Left ventricle myocardium inferior (tissue), 1 donor: ENCODE results near the gene PRKCZ. TPM values are rescaled to one million over a fixed set of nuclear protein-coding genes. Genes with fewer than 3 reads are reported as not detected.

Experiments used
- DNase-seq: peaks from one replicate; pipeline ENCODE4 v3.0.0-alpha.2; 2020
- H3K27ac ChIP-seq: fragments of 200-600 bp; replicated peaks from 2 replicates; pipeline ENCODE4 v1.8.0; 2021
- H3K27me3 ChIP-seq: fragments of 200-600 bp; 2 replicates; pipeline ENCODE4 v1.8.0; 2021; ENCODE audit warnings: low read depth
- H3K36me3 ChIP-seq: fragments of 200-600 bp; 2 replicates; pipeline ENCODE4 v1.8.0; 2021
- H3K4me1 ChIP-seq: fragments of 200-600 bp; 2 replicates; pipeline ENCODE4 v1.8.0; 2021
- H3K4me3 ChIP-seq: fragments of 200-600 bp; 2 replicates; pipeline ENCODE4 v1.8.0; 2021; ENCODE audit warnings: mild to moderate bottlenecking, moderate library complexity
- H3K9me3 ChIP-seq: fragments of 200-600 bp; replicated peaks from 2 replicates; pipeline ENCODE4 v1.8.0; 2021
- CTCF ChIP-seq: fragments of 200-600 bp; IDR thresholded peaks from 2 replicates; pipeline ENCODE4 v1.8.0; 2021; ENCODE audit warnings: antibody characterized with exemption, mild to moderate bottlenecking, borderline replicate concordance
- intact Hi-C: fragments of 100-400 bp; cut with micrococcal nuclease; formaldehyde crosslinking; loops from one replicate; pipeline ENCODE4 v1.11.0; 2022
- total RNA-seq: library from RNA; stranded (reverse); fragmentation: NEBNext Ultra II Directional; extraction: Animal tissue kit (Norgen Biotek cat#: 25700); gene quantifications from one replicate; pipeline ENCODE4 v1.2.1, GENCODE V29; 2021
- donor health status: DM: no; HTN: yes; CAD: no; lungs with severe emphysema.

The PRKCZ gene
- total RNA-seq, 1 donor from 2014 or later: 19.1 TPM

- Histone ChIP-seq H3K27me3 (no peaks in the 10 kb centered on the region), H3K36me3 (no peaks in the 10 kb centered on the region), H3K9me3 (no peaks in the 10 kb centered on the region), H3K27ac (peak overlapping the region; percentile 92), H3K4me1 (peaks cover 83% of the 10 kb centered on the region), H3K4me3 (no peak overlapping the region)
- no peak for TF ChIP-seq CTCF
- no peak for DNase-seq
- intact Hi-C loops: no loop called here
These were observed 160.0 kb downstream of the PRKCZ start for GRCh38 chr1:2210084-2210653.

GRCh38 chr1:2210786-2211185 is 160.6 kb downstream of the PRKCZ start:
- intact Hi-C loops: no loop called here
- no peak for DNase-seq
- no peak for TF ChIP-seq CTCF
- Histone ChIP-seq H3K4me3 (no peak overlapping the region), H3K4me1 (peaks cover 79% of the 10 kb centered on the region), H3K9me3 (no peaks in the 10 kb centered on the region), H3K27ac (peak overlapping the region; percentile 25), H3K27me3 (no peaks in the 10 kb centered on the region), H3K36me3 (no peaks in the 10 kb centered on the region)

- Histone ChIP-seq H3K9me3 (no peaks in the 10 kb centered on the region), H3K4me3 (peak overlapping the region; percentile 53), H3K27me3 (no peaks in the 10 kb centered on the region), H3K4me1 (peaks cover 65% of the 10 kb centered on the region), H3K36me3 (no peaks in the 10 kb centered on the region), H3K27ac (peak overlapping the region; percentile 99)
- peak; percentile 38 for DNase-seq
- intact Hi-C loops: no loop called here
- no peak for TF ChIP-seq CTCF
These were observed 162.0 kb downstream of the PRKCZ start for GRCh38 chr1:2212274-2212531.

DNA sequence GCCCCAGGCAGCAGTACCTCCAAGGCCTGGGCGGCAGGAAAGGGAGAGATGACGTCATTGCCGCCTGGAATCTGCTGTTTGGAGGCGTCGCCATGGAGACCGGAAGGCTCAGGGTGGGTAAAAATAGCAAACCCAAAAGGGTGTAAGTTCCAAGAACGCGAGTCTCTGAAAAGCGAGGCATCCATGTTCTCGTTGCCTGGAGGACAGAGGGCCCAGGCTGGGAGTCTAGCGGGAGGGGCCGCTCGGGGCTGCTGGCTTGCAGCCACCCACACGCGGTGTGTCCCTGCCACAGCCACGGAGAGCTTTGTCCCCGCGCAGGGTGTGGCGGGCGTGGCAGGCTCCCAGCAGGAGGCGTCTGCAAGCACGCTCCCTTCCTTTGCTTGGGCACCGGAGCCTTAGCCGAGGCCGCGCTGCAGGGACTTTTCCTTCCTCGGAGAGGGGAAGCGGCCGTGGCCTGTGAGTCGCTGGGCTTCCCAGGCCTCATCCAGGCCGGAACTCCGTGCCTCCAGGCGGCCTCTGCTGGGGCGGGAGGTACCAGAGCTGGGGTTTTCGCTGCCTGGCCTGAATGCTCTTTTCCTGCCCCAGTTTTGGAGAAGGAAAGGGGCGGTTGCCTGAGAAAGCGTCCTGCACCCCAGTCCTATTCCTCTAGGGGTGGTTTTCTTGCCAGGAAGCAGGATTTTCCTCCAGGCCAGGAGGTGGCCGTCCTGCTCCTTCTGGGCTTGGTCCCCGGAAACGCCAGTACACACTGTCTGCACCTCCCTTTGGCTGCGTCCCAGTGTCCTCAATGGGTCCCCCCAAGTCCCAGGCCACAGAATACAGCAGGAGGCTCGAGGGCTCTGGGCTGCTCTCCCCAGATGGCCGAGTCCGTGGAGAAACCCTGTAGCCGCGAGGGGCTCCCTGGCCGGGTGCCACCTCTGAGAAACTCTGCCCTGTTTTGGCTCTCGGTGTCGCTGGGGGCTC is 162.6 kb downstream of the PRKCZ start:
- H3K36me3 ChIP-seq: no peaks in the 10 kb centered on the region
- H3K4me3 ChIP-seq: peak overlapping the region; percentile 53
- DNase-seq: peak; percentile 92
- peaks cover 61% of the 10 kb centered on the region for H3K4me1 ChIP-seq
- H3K27ac ChIP-seq: peak overlapping the region; percentile 99
- H3K27me3 ChIP-seq: no peaks in the 10 kb centered on the region
- no peaks in the 10 kb centered on the region for H3K9me3 ChIP-seq
- intact Hi-C loops: no loop called here
- TF ChIP-seq CTCF: peak; percentile 48

GRCh38 chr1:2213576-2214505 is 163.6 kb downstream of the PRKCZ start:
- no peak for TF ChIP-seq CTCF
- Histone ChIP-seq H3K9me3 (no peaks in the 10 kb centered on the region), H3K27me3 (no peaks in the 10 kb centered on the region), H3K36me3 (no peaks in the 10 kb centered on the region), H3K4me1 (peaks cover 51% of the 10 kb centered on the region), H3K27ac (peak overlapping the region; percentile 99), H3K4me3 (peak overlapping the region; percentile 53)
- intact Hi-C loops: no loop called here
- DNase-seq: peak; percentile 86
